K562 (cell line): ENCODE data around the gene ZNF333. TPM values are rescaled to one million over a fixed set of nuclear protein-coding genes. Genes with fewer than 3 reads are reported as not detected.
A peak's percentile ranks its signal among the peaks of the same experiment; 100 is the strongest.

Source experiments
- BCOR ChIP-seq: fragments of 450-650 bp; IDR thresholded peaks from 2 replicates; pipeline ENCODE4 v1.6.1; 2016
- CC2D1A ChIP-seq: fragments of 450-650 bp; IDR thresholded peaks from 2 replicates; pipeline ENCODE4 v1.6.1; 2017; ENCODE audit warnings: mild to moderate bottlenecking
- HDGF ChIP-seq: fragments of 450-650 bp; IDR thresholded peaks from 2 replicates; pipeline ENCODE4 v1.6.1; 2016
- HLTF ChIP-seq: fragments of 450-650 bp; IDR thresholded peaks from 2 replicates; pipeline ENCODE4 v1.6.1; 2016
- KDM1A ChIP-seq, 2 experiments: fragments of 450-650 bp; IDR thresholded peaks; 2 replicates each; pipeline ENCODE4 v1.6.1; 2016; ENCODE audit warnings: mild to moderate bottlenecking in 2 of 2
- L3MBTL2 ChIP-seq: fragments of 450-650 bp; IDR thresholded peaks from 2 replicates; pipeline ENCODE4 v1.6.1; 2016; ENCODE audit warnings: mild to moderate bottlenecking, moderate library complexity
- NBN ChIP-seq: fragments of 450-650 bp; IDR thresholded peaks from 2 replicates; pipeline ENCODE4 v1.6.1; 2016; ENCODE audit warnings: low read depth, mild to moderate bottlenecking
- NR2C2 ChIP-seq, 2 experiments: fragments of 200-800 bp in 1 of 2; sonication (Bioruptor generic) in 1 of 2; sonication (generic) in 1 of 2; formaldehyde crosslinking in 1 of 2; IDR thresholded peaks; 2 replicates each; pipeline versions ENCODE4 v1.6.1 to v1.8.0; 2016 to 2022; ENCODE audit warnings: mild to moderate bottlenecking in 1 of 2, missing compliant biosample characterization in 1 of 2, missing genetic modification characterization in 1 of 2, missing genetic modification reagents in 1 of 2
- polyA plus RNA-seq, 8 experiments: library from polyadenylated mRNA; depleted of rRNA in 4 of 8; stranded (reverse) in 5 of 8; unstranded in 3 of 8; fragments of >200 nt; fragmentation: Nextera tagmentation in 2 of 8; fragmentation: Illumina TruSeq in 1 of 8; extraction: Ambion mirVana in 2 of 8; extraction: Trizol in 1 of 8; gene quantifications; 2 replicates each; pipeline versions ENCODE4 v1.2.1 to v1.2.3, GENCODE V29; 2011 to 2014; ENCODE audit warnings: inconsistent platforms in 1 of 8, missing spikeins in 1 of 8
- total RNA-seq, 7 experiments: library from RNA; depleted of rRNA in 6 of 7; stranded (reverse); fragments of >200 nt in 6 of 7; fragmentation: Illumina TruSeq in 2 of 7; extraction: Trizol in 2 of 7; gene quantifications; 2 replicates each; pipeline versions ENCODE4 v1.2.1 to v1.2.3, GENCODE V29; 2011 to 2021; ENCODE audit warnings: low replicate concordance in 1 of 7
- TF ChIP-seq, protein P1 (sequence below), 2 experiments: fragments of 450-650 bp; formaldehyde crosslinking in 1 of 2; IDR thresholded peaks; 2 replicates each; pipeline versions ENCODE4 v1.4.0 to v1.6.1; 2014 to 2020; ENCODE audit warnings: mild to moderate bottlenecking in 2 of 2, borderline replicate concordance in 1 of 2, low read depth in 1 of 2
- TF ChIP-seq, protein P2 (sequence below), 3 experiments: IDR thresholded peaks in 2 of 3; conservative IDR thresholded peaks in 1 of 3; 2 replicates each; pipeline ENCODE4 v1.5.1; 2011 to 2012; ENCODE audit warnings: low read length in 3 of 3, mild to moderate bottlenecking in 3 of 3, control low read depth in 2 of 3, improper control_type of control experiment in 1 of 3, inconsistent platforms in 1 of 3, low read depth in 1 of 3, mixed read lengths in 1 of 3, moderate library complexity in 1 of 3; ENCODE audit not compliant: insufficient read depth in 2 of 3
- TF ChIP-seq, protein P3 (sequence below): fragments of 450-650 bp; IDR thresholded peaks from 2 replicates; pipeline ENCODE4 v1.6.1; 2016; ENCODE audit warnings: mild to moderate bottlenecking
- TF ChIP-seq, protein P4 (sequence below): fragments of 450-650 bp; formaldehyde crosslinking; IDR thresholded peaks from 2 replicates; pipeline ENCODE4 v1.4.0; 2020; ENCODE audit warnings: mild to moderate bottlenecking, moderate library complexity

Gene ZNF333
- total and polyA plus RNA-seq, 9 of the 15 experiments (the other 6 are each of a cell fraction or from before 2014, with no cell fraction given), result 2.8 to 10.3 (median 6.3) TPM

DNA sequence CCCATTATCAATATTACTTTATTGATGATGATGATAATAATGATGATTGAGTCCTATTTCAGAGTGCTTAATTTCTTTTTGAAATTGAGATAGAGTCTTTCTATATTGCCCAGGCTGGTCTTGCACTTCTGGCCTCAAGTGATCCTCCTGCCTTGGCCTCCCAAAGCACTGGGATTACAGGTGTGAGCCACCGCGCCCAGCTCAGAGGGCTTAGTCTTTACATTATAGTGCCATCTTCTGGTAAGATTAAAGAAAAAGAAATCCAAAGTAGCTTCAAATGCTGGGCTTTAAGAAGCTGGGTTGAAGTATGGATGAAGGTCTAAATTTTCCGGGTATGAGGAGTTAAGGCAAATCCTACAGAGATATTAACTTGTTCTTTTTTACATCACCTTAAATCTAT, 3.4 kb upstream of the ZNF333 start (continued):
- TF ChIP-seq, protein P1, sequence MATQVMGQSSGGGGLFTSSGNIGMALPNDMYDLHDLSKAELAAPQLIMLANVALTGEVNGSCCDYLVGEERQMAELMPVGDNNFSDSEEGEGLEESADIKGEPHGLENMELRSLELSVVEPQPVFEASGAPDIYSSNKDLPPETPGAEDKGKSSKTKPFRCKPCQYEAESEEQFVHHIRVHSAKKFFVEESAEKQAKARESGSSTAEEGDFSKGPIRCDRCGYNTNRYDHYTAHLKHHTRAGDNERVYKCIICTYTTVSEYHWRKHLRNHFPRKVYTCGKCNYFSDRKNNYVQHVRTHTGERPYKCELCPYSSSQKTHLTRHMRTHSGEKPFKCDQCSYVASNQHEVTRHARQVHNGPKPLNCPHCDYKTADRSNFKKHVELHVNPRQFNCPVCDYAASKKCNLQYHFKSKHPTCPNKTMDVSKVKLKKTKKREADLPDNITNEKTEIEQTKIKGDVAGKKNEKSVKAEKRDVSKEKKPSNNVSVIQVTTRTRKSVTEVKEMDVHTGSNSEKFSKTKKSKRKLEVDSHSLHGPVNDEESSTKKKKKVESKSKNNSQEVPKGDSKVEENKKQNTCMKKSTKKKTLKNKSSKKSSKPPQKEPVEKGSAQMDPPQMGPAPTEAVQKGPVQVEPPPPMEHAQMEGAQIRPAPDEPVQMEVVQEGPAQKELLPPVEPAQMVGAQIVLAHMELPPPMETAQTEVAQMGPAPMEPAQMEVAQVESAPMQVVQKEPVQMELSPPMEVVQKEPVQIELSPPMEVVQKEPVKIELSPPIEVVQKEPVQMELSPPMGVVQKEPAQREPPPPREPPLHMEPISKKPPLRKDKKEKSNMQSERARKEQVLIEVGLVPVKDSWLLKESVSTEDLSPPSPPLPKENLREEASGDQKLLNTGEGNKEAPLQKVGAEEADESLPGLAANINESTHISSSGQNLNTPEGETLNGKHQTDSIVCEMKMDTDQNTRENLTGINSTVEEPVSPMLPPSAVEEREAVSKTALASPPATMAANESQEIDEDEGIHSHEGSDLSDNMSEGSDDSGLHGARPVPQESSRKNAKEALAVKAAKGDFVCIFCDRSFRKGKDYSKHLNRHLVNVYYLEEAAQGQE (IDR thresholded peaks at IDR 0.05; ENCODE audit: borderline replicate concordance), result peak; percentile 71; the same call in 1 of the 2 replicates
- TF ChIP-seq, protein P1 (CRISPR knock-in tag; IDR thresholded peaks at IDR 0.05; ENCODE audit: low read depth), result no peak
- TF ChIP-seq, protein P2, sequence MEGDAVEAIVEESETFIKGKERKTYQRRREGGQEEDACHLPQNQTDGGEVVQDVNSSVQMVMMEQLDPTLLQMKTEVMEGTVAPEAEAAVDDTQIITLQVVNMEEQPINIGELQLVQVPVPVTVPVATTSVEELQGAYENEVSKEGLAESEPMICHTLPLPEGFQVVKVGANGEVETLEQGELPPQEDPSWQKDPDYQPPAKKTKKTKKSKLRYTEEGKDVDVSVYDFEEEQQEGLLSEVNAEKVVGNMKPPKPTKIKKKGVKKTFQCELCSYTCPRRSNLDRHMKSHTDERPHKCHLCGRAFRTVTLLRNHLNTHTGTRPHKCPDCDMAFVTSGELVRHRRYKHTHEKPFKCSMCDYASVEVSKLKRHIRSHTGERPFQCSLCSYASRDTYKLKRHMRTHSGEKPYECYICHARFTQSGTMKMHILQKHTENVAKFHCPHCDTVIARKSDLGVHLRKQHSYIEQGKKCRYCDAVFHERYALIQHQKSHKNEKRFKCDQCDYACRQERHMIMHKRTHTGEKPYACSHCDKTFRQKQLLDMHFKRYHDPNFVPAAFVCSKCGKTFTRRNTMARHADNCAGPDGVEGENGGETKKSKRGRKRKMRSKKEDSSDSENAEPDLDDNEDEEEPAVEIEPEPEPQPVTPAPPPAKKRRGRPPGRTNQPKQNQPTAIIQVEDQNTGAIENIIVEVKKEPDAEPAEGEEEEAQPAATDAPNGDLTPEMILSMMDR (IDR thresholded peaks at IDR 0.05 in 2 of 3, conservative IDR thresholded peaks at IDR 0.05 in 1 of 3; ENCODE audit: insufficient read depth in 2 of 3, low read depth in 1 of 3, low read length in 3 of 3), result peak; percentile 32 to 49 (median 48); a peak in 5 of 6 replicates
- no peak for TF ChIP-seq NR2C2 (CRISPR knock-in tag; IDR thresholded peaks at IDR 0.05)
- TF ChIP-seq NR2C2 (tag; IDR thresholded peaks at IDR 0.05), result 0 out of 2 replicates have a peak, but pooled peaks have one; percentile 15
- TF ChIP-seq L3MBTL2, result peak; percentile 47; the same call in 1 of the 2 replicates
- TF ChIP-seq, protein P3, sequence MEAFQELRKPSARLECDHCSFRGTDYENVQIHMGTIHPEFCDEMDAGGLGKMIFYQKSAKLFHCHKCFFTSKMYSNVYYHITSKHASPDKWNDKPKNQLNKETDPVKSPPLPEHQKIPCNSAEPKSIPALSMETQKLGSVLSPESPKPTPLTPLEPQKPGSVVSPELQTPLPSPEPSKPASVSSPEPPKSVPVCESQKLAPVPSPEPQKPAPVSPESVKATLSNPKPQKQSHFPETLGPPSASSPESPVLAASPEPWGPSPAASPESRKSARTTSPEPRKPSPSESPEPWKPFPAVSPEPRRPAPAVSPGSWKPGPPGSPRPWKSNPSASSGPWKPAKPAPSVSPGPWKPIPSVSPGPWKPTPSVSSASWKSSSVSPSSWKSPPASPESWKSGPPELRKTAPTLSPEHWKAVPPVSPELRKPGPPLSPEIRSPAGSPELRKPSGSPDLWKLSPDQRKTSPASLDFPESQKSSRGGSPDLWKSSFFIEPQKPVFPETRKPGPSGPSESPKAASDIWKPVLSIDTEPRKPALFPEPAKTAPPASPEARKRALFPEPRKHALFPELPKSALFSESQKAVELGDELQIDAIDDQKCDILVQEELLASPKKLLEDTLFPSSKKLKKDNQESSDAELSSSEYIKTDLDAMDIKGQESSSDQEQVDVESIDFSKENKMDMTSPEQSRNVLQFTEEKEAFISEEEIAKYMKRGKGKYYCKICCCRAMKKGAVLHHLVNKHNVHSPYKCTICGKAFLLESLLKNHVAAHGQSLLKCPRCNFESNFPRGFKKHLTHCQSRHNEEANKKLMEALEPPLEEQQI, result 0 out of 2 replicates have a peak, but pooled peaks have one; percentile 51
- 0 out of 2 replicates have a peak, but pooled peaks have one; percentile 19 for TF ChIP-seq BCOR
- 0 out of 2 replicates have a peak, but pooled peaks have one; percentile 23 for TF ChIP-seq NBN
- TF ChIP-seq, protein P4, sequence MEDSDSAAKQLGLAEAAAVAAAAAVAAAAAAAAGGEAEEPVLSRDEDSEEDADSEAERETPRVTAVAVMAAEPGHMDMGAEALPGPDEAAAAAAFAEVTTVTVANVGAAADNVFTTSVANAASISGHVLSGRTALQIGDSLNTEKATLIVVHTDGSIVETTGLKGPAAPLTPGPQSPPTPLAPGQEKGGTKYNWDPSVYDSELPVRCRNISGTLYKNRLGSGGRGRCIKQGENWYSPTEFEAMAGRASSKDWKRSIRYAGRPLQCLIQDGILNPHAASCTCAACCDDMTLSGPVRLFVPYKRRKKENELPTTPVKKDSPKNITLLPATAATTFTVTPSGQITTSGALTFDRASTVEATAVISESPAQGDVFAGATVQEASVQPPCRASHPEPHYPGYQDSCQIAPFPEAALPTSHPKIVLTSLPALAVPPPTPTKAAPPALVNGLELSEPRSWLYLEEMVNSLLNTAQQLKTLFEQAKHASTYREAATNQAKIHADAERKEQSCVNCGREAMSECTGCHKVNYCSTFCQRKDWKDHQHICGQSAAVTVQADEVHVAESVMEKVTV, result 0 out of 2 replicates have a peak, but pooled peaks have one; percentile 44
- TF ChIP-seq KDM1A (IDR thresholded peaks at IDR 0.05), result 0 out of 4 replicates have a peak, but pooled peaks of 1 of the 2 experiments have one; percentile 39
- TF ChIP-seq HDGF, result no peak
- TF ChIP-seq HLTF, result no peak
- TF ChIP-seq CC2D1A, result 0 out of 2 replicates have a peak, but pooled peaks have one; percentile 30
